GM12801 (cell line): ENCODE data around the gene HHAT.

ENCODE experiments used
- TF ChIP-seq, protein P1 (sequence below): IDR thresholded peaks from one replicate; pipeline ENCODE4 v1.5.1; 2011; ENCODE audit warnings: control low read depth; ENCODE audit not compliant: insufficient read length; ENCODE audit errors: extremely low read depth

Gene HHAT

GRCh38 chr1:210376836-210377372 is 48.2 kb downstream of the HHAT start:
- TF ChIP-seq, protein P1, sequence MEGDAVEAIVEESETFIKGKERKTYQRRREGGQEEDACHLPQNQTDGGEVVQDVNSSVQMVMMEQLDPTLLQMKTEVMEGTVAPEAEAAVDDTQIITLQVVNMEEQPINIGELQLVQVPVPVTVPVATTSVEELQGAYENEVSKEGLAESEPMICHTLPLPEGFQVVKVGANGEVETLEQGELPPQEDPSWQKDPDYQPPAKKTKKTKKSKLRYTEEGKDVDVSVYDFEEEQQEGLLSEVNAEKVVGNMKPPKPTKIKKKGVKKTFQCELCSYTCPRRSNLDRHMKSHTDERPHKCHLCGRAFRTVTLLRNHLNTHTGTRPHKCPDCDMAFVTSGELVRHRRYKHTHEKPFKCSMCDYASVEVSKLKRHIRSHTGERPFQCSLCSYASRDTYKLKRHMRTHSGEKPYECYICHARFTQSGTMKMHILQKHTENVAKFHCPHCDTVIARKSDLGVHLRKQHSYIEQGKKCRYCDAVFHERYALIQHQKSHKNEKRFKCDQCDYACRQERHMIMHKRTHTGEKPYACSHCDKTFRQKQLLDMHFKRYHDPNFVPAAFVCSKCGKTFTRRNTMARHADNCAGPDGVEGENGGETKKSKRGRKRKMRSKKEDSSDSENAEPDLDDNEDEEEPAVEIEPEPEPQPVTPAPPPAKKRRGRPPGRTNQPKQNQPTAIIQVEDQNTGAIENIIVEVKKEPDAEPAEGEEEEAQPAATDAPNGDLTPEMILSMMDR: no peak

DNA sequence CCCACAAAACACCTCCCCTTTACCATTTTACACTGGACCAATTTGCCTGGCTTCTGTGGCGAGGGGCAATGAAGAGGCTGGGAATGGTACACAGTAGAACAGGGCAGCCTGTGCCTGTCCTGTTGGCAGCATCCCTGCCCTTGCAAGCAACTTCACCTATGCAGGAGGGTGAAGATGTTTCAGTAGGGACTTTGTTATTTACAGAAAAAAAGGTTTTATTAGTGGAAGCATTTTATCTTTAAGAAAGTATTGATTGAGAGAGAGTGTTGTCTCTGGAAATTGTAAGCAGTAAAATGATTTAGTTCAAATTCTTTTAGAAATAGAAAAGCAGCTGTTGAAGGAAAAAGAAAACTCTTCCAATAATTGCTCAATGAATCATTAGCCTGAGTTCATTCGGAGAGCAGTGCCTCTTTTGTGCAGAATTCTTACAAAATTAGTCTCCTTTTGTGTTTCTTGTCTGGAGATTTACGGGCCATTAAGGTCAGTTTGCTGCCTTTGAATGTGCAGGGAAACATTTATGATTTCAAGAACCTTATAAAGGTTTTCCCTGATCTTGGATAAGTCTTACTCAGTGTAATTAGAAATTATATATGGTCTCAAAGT is 49.1 kb downstream of the HHAT start:
- TF ChIP-seq, protein P1: no peak

DNA sequence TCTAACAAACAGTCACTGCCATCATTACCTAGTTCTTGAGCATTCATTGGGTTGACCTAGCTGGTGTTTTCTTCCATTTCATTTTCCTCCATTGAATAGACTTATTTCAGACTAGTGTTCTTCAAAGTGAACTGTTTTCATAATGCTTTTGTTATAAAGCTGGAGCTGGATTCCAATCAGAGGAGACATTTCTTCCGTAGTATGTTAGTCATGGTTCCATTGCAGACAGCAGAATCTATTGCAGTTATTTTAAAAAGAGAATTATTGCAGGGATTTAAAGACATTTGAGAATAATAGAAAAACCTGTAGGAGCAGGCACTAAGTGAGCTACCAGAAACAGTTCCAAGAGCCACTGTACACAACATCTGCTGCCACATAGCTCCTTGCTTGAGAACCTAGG is 50.0 kb downstream of the HHAT start:
- TF ChIP-seq, protein P1: no peak

DNA sequence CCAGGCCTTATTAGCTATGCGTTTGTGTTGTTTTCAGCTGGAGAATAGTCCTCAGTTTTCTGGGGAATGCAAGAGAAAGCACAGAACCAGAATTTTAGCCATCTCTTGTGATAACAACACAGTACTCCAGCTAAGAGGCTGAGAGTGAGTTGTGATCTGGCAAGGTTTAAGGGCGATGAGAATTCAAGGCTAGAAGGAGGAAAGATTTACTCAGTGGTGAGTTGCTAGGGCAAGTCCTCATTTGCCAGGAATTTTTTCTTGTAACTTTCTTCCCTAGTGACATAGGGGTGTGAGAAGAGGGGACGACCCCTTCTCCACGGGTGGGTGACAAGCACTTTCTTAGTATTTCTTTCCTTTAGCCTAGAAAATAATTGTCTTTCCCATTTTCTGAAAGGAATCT is 53.2 kb downstream of the HHAT start:
- TF ChIP-seq, protein P1: no peak

DNA sequence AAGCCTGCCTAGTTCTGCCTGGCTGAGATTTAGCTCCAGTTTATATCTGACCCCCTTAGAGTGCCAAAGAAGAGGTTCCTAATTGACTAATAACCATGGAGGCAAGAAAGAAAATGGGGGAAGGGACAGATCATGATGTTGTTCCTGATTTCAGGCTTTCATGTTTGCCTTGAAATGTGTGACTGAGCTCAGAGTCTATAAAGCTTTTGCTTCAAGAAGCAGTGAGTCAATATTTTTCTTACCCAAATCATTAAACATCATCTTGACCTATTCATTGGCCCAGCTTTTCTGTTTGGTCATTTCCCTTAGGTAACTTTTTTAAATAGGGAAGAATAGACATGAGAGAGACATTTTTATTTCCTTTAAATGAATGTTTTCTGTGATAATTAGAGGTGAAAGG is 55.9 kb downstream of the HHAT start:
- TF ChIP-seq, protein P1: no peak

GRCh38 chr1:210385228-210385627 is 56.5 kb downstream of the HHAT start:
- TF ChIP-seq, protein P1: no peak

DNA sequence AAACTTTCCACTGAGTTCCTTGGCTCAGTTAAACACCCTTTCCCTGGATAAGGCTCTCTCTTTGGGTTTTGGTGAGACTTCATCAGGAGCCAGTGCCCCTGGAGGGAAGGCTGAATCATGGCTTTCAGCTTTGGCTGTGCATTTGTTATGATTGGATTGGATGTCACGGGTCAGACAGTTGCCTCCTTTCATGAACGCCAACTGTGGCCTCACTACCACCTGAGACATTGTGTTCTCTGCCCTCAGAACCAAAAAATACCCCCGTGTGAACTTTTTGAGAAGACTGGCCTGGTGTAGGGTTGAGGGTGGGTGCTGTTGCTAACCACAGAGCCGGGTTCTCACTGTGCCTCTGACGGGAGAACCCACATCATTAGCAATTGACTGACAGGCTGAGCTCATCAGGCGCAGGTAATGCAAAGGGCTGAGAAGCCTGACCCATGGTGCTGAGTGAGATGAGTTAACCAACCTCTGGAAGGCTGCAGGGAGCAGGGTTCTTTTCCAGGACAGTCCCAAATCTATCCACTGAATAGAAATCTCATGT is 65.6 kb downstream of the HHAT start:
- TF ChIP-seq, protein P1: no peak
